Fibroblast of lung (primary cell): ENCODE measurements around the gene EPHB1.

Source experiments
- EZH2 ChIP-seq: IDR thresholded peaks from 2 replicates; pipeline ENCODE4 v1.5.1; 2012; ENCODE audit warnings: low read length, control low read depth, mild to moderate bottlenecking; ENCODE audit errors: missing control alignments
- TF ChIP-seq, protein P1 (sequence below), 2 donors: IDR thresholded peaks in 1 of 2; conservative IDR thresholded peaks in 1 of 2; 1 replicate in 1 of 2; 2 replicates in 1 of 2; pipeline ENCODE4 v1.5.1; 2011 to 2012; ENCODE audit warnings: low read length in 2 of 2, control low read depth in 1 of 2, inconsistent platforms in 1 of 2, low read depth in 1 of 2, mild to moderate bottlenecking in 1 of 2

DNA sequence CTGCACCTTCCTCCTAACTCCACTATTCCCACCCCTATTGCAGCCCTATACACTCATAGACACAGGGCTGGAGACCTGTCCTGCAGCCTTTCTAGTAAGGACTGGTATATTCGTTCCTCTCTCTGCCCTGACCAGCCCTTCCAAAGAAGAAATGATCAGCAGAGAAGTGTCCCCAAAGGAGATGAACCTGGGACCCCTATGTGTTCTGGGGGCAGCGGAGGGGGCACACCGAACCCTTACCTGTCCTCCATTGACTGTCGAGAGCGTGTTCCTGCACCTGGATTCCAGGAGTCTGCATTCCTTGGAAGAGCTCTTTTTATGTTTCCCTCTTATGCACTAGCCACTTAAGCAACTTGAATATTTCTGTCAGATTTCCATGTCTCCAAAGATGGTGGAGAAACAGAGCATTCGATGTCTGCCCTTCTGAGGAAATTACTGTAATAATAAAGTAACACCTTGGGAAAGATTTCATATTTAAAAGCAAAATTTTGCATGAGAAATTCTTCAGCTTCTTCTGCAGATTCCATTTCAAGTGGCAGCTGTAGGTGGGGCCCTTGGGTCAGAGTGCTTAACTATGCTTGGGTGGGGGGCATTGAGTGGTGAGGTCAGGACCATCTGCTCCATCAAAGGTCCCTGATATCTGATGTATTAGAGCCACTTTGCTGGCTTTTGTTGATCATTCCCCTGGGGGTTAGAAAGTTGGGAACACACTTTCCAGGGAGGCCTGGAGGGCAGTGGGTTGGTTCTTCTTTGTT is 6.3 kb downstream of the EPHB1 start:
- no peak for TF ChIP-seq EZH2
- TF ChIP-seq, protein P1, sequence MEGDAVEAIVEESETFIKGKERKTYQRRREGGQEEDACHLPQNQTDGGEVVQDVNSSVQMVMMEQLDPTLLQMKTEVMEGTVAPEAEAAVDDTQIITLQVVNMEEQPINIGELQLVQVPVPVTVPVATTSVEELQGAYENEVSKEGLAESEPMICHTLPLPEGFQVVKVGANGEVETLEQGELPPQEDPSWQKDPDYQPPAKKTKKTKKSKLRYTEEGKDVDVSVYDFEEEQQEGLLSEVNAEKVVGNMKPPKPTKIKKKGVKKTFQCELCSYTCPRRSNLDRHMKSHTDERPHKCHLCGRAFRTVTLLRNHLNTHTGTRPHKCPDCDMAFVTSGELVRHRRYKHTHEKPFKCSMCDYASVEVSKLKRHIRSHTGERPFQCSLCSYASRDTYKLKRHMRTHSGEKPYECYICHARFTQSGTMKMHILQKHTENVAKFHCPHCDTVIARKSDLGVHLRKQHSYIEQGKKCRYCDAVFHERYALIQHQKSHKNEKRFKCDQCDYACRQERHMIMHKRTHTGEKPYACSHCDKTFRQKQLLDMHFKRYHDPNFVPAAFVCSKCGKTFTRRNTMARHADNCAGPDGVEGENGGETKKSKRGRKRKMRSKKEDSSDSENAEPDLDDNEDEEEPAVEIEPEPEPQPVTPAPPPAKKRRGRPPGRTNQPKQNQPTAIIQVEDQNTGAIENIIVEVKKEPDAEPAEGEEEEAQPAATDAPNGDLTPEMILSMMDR (conservative IDR thresholded peaks at IDR 0.05 in 1 of 2, IDR thresholded peaks at IDR 0.05 in 1 of 2; ENCODE audit: low read depth in 1 of 2, low read length in 2 of 2) = no peak
